ENCODE results near the gene IL23R.
"Not testable (repeated sequence)": the region's sequence is repeated elsewhere in the genome, so short reads cannot be mapped to it uniquely, and the experiment has no call there.

Gene IL23R, protein sequence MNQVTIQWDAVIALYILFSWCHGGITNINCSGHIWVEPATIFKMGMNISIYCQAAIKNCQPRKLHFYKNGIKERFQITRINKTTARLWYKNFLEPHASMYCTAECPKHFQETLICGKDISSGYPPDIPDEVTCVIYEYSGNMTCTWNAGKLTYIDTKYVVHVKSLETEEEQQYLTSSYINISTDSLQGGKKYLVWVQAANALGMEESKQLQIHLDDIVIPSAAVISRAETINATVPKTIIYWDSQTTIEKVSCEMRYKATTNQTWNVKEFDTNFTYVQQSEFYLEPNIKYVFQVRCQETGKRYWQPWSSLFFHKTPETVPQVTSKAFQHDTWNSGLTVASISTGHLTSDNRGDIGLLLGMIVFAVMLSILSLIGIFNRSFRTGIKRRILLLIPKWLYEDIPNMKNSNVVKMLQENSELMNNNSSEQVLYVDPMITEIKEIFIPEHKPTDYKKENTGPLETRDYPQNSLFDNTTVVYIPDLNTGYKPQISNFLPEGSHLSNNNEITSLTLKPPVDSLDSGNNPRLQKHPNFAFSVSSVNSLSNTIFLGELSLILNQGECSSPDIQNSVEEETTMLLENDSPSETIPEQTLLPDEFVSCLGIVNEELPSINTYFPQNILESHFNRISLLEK

GRCh38 chr1:67166196-67166595 is at the start of gene IL23R:
Gene IL23R, plus strand, starts transcription at chr1:67166454. Its CDS starts 1,667 bp downstream, at chr1:67168121.
- DNase-seq (ENCODE audit: low spot score) = no peak

GRCh38 chr1:67118191-67118590 is 48.1 kb upstream of the IL23R start:
- DNase-seq (ENCODE audit: low spot score) = no peak

GRCh38 chr1:67118646-67119045 is 47.6 kb upstream of the IL23R start:
- no peak for DNase-seq (ENCODE audit: low spot score)

DNA sequence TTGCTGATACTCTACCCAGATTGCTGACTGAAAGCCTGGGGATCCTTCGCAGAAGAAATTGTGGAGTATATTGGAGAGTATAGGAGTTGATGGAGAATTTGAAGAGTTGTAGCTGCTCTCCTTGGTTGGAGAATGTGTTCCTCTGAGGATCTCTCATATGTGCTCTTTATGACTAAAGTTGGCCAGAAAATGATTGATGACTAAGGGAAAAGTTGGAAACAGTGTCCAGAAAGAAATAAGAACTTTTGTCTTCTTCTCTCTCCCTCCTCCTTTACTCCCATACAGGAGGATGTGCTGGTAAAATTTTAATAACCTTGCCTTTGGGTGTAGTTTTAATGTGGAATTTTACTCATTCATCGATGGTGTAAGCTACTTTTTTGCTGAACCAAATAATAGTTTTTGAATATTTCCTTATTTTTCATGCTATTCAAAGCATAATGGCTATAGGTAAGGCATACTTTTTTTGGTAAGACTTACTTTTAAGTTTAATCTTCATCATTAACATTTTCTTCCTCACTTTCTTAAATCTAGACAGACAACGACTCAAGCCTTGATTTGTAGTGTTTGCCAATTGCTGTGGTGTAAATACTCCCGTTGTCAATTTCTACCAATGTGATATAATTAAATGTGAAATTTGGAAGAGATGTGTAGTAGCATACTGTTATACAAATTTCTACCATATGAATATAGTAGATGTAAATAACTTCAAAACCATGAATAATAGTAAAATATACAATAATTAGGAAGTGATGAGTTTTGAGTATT is 45.2 kb upstream of the IL23R start:
- no peak for DNase-seq (ENCODE audit: low spot score)

DNA sequence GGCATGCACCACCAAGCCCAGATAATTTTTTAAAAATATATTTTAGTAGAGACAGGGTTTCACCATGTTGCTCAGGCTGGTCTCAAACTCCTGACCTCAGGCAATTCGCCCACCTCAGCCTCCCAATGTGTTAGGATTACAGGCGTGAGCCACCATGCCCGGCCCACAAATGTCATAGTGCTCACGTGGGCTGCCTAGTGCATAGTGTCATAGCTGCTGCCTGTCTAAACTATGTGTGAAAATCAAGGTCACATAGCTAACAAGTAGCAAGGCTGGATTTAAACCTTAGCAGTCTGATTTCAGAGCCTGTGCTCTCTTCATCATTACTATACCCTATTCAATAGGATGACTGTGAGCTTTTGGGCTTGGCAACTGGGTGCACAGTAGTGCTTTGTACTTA is 41.8 kb upstream of the IL23R start:
- no peak for DNase-seq (ENCODE audit: low spot score)

DNA sequence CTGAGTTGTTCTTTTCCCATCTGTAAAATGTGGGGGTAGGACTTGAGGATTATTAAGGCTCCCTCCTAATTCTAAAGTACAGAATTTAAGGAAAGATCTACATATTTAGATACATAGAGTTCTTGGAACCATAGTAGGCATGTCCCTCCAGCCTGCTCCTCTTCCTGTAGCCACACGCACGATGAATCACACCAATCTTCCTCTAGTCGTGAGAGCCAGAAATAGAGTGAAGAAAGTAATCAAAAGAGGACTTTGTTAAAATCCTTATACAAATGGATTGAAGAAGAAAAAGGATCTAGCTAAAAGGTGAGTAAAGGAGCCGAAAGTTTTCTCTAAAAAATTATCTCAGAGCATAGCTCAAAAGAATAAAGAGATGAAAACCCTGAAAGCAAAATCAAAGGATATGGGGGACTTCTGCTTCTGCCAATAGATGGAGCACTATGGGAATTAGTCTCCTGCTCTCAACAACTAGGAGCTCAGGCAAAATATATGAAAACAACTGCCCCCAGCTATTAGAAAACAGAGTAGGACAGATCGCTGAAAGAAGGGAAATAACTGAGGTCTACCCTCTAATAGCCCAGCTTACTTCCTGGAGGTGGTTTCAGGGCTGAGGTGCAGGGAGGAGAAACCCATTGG is 40.0 kb upstream of the IL23R start:
- DNase-seq (ENCODE audit: low spot score) = peak; percentile 32

DNA sequence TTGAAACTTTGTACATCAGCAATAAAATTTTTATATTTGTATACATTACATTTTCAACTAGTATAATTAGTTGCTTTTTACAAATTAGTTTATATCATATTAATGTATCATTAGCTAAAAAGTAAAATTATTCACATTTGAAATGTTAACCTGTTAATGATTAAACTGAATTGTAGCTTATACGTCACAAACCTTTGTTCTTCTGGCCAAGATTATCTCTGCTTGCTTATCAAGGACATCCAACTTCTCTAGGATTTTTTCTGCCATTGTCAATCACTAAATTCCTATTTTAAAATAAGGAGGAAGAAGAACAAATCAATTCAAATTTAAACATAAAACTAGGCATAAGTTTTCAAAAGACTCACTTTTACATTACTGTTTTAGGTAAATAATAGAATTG is 39.3 kb upstream of the IL23R start:
- no peak for DNase-seq (ENCODE audit: low spot score)

GRCh38 chr1:67130673-67131072 is 35.6 kb upstream of the IL23R start:
- DNase-seq (ENCODE audit: low spot score) = no peak

DNA sequence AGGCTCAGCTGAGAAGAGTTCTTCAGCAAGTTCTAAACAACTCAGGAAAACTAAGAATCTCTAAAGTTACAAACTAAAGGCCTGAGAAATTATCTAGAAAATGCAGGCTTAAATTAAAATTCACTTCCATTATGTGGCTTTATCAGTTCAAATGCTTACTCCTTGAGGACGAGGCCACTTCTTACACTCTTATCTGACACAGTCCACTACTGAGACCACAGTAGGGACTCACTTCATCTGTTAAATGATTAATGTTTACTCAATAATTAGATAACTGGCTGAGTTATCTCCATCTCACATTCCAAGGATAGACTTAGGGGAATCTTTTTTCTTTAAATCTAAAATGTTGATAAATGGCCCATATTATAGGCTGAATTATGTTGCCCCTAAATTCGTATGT is 33.1 kb upstream of the IL23R start:
- no peak for DNase-seq (ENCODE audit: low spot score)

DNA sequence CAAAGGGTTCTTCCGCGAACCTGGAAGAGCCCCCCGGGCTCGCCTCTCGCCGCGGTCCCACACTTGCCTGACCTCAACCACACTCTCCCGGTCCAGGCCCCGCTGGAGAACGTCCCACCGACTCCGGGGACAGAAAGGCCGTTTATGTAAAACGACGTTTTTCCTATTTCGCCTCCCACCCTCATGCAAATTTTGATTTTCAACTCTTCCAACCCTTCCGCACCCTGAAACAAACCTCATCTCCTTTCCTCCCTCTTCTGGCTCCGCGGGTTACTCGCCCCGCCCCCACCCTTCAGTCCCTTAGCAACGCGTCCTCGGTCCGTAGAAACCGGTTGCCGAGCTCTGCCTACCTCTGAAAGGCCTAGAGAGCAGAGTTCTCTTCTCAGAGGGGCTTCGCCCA is 31.6 kb upstream of the IL23R start, which contains the start of gene C1orf141:
C1orf141 (minus strand) TSS at position 276 of the 400 bp plus-strand sequence. CDS start 7,730 bp downstream, outside the sequence.
- DNase-seq (ENCODE audit: low spot score) = no peak

- peak; percentile 53 for DNase-seq (ENCODE audit: low spot score)
Measured at GRCh38 chr1:67135354-67135753, 30.9 kb upstream of the IL23R start.

DNA sequence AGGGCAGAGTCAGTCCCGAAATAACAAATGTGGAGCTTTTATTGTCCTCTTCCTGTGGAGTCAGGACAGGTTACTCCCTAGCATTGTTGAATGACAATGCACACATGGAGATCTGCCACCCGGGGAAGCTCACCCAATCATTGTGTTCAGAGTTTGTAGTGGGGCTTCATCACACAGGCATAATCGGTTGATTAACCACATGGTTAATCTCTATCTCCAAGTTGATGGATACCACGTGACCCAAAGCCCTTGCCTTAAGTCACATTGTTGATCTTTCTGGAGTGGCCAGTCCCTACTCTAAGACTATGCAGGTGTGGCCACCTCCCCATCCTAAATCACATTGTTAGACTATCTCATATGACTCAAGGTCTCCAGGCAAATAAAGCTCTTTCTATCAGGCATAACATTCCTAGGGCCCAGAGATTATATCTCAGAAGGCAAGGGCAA is 28.9 kb upstream of the IL23R start:
- DNase-seq (ENCODE audit: low spot score) = no peak

DNA sequence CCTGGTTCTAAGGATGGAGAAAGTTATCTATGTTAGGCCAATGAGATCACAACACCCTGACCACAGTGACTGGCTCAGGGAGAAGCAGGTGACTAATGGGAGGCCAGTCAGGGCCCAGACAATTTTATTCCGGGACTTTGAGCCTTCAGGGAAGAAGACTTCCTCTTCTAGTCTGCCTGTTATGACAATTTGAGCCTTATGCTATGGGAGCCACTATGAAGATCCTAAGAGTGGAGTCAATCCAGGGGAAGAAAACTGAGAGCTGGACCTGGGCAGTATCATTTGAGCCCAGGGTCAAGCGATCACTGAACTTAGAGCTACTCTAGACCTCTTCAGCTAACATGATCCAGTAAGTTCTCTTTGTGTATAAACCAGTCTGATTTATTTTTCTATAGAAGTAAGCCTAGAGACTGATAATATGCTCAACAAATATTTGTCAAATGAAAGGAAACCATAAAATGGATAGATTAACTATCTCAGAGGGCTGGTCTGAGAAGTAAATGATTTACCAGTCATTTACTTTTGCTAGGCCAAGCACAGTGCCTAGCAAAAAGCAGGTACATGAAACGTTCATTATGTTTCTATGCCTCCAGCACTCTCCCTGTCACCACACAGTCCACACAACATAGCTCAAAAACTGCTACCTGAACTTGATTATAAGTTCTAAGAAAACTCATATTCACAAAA is 27.3 kb upstream of the IL23R start:
- DNase-seq (ENCODE audit: low spot score) = no peak

DNA sequence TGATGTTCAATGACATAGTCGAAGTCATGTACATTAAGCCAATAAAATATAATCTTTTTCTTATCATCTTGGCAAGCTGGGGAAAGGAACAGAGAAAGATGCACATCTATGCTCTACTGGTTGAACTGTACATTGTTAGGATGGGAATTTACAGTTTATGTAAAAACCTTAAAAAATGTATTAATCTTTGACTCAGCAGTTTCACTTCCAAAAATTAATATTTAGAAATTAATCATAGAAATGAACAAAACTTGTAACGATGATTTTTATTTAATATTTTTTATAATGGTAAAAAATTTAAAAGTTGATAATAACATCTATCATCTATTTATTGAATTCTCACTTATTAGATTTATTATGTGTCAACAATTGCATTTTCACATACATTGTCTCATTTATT is 25.8 kb upstream of the IL23R start:
- DNase-seq (ENCODE audit: low spot score) = no peak

DNA sequence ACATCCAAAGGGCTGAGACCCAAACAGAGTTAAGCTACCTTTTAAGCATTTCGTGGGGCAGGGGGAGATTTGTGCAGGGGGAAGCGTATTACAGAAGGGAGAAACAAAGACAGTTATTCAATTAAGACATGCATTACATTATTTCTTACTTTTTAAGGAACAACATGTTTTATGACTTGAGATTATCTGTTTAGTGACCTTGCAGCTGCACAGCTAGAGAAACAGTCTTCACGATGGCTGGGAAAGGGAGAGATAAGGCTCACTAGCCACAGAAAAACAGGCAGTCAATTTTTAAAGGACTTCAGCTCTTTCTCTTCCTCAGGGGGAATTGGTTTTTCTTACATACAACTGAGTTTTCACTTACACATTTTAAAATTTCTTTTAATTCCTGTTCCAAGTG is 24.4 kb upstream of the IL23R start:
- not testable (repeated sequence) for DNase-seq (ENCODE audit: low spot score)

DNA sequence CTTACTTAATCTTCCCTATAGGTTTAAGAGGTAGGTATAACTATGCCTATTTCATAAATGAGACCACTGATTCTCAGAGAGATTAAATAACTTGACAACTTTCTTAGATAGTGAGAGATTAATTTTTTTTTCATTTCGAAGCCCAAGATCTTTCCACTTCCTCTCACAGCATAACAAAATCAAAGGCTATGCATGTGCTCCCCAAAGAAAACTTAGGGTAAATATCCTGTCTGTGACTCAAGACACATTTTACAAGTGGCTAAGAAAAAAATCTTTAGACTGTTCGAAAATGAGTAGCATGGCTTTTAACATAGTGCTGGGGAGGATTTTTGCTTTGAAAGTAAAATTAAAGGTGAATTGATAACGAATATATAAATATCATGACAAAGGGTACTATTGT is 23.3 kb upstream of the IL23R start:
- no peak for DNase-seq (ENCODE audit: low spot score)

- DNase-seq (ENCODE audit: low spot score) = no peak
Measured at GRCh38 chr1:67143966-67144365, 22.3 kb upstream of the IL23R start.

DNA sequence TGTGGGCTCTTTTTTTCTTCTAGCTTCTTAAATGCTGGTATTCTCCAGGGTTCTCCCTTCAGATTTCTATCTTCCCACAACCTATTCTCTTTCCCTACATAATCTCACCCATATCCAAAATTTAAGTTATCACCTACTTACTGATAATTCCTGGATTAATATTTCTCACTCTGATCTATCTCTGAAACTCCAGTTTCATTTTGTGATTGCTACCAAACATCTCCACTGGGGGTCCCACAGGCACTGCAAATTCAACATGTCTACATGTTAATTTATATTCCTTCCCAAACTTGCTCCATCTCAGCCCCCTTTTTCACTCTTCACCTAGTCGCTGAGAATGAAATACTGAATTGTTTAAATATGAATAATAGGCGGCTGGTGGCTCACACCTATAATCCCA is 21.6 kb upstream of the IL23R start:
- DNase-seq (ENCODE audit: low spot score) = no peak

- no peak for DNase-seq (ENCODE audit: low spot score)
Measured at GRCh38 chr1:67146101-67146500, 20.2 kb upstream of the IL23R start.

DNA sequence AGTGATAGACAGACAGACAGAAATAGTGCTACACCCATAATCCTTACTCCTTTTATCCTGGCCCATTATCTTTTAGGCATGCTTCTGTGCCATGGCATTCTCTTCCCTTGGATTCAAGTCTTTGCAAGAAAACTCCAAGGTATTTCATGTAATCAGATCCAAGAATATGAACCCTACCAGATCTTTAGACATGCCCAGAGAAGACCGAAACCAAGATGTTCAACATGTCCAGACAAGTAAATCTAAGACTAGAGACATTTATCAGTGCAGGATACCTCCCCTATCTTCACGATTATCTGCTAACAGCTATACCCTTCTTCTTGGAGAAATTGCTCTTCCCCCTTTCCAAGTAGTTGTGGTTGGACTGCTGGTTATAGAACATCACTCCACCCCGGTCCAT is 19.7 kb upstream of the IL23R start:
- DNase-seq (ENCODE audit: low spot score) = no peak

- not testable (repeated sequence) for DNase-seq (ENCODE audit: low spot score)
Measured at GRCh38 chr1:67147973-67148372, 18.3 kb upstream of the IL23R start.
